Right renal pelvis (tissue), 4 donors: ENCODE results near the gene STK39. TPM values are rescaled to one million over a fixed set of nuclear protein-coding genes. Genes with fewer than 3 reads are reported as not detected.

Source experiments
- DNase-seq, 4 donors: peaks; one replicate each; pipeline ENCODE4 v3.0.0-alpha.2; 2013; ENCODE audit warnings: low read depth in 4 of 4, low spot score in 3 of 4, missing footprints in 1 of 4
- polyA plus RNA-seq, 4 donors: library from polyadenylated mRNA; unstranded; fragments of 120-200 nt; gene quantifications; one replicate each; pipeline ENCODE4 v1.2.1, GENCODE V29; 2013; ENCODE audit not compliant: insufficient read length in 4 of 4

Gene STK39
- polyA plus RNA-seq, 4 donors = 31.2 to 39.8 (median 38.6) TPM

DNA sequence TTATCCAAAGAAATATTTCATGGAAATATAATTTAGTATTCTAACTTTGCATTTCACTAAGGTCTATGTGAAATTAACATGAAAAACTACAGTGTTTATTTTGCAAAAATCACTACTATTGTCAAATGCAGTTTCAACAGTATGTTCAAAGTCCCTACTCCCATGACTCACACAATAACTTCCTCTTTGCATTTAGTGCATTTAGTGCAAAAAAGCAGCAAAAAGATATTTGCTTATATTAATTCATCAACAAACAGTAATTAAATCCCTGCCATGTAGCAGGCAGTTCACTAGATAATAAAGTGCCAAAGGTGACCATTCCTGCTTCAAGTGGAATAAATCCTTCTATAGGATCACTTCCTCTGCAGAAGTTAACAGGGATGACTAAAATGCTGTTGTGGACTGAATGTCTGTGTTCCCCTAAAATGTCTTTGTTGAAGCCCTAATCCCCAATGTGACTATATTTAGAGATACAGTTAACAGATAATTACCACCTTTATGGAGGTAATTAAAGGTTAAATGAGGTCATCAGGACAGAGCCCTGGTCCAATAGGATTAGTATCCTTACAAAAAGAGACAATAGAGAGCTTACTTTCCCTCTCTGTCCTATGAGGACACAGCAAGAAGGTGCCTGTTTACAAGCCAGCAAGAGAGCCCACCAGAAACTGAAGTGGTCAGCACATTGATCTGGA lies 61.7 kb downstream of the STK39 start:
- DNase-seq = no peak

DNA sequence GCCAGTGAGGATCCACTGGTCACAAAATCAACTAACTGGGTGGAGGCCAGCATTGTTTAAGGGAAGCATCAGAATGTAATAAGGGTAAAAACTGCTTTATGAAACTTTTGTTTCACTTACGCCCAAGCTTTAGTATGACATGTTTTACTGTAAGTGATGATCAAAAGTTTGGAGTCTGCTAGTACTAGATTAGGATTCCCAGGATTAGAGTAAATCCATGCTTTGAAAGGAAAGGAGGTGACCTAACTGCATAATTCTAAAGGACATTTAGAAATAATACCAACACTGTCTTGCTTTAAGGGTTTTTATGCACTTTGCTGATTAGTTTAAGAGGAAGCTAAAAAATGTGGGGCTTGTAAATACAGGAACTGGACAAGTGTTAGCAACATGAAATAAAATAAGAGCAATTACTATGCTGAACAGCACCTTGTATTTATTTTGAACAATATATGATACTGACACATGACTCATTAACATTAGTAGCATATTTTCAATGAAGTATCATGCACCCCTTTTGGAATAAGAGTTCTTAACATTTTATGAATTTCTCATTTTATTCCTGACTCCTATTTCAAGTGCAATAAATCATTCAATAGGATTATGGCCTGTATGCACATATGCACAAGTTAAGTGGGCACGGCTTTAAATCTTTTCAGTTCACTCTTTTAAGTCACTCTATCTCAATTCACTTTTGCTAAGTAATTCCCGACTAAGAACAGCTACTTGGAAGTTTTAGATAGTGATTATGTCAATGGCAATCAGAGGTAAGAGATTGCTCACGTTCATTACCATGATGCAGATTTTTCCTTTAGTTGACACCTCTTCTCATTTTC lies 62.5 kb downstream of the STK39 start:
- DNase-seq = no peak

DNA sequence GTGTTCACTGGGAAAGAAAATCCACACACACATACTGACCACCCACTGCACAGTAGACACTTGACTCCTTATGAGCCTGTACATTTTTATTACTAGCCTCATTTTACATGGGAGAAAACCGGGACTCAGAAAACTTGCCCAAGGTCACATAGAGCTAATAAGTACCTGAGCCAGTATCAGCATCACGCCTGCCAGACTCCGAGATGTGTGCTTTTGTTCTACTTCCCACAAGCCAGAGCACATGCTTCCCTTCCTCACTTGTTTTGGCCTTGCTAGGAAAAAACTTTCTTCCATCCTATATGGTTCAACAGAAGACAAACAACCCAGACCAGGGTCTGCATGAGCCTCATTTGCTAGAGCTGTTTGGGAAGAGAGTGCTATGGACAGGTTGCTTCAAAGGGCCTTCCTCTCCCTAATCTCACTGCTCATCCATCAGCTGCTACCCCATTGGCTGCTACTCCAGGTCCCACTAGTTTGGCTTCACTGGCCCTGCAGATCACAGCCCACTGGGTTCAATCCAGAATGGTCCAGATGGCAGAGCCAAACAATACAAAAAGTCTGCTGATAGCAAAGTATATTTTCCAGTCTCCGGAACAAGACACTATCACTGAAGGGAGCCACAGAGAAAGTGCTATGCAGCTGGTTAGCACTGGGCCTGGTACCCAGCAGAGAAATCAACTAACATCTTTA lies 63.9 kb downstream of the STK39 start:
- no peak for DNase-seq

DNA sequence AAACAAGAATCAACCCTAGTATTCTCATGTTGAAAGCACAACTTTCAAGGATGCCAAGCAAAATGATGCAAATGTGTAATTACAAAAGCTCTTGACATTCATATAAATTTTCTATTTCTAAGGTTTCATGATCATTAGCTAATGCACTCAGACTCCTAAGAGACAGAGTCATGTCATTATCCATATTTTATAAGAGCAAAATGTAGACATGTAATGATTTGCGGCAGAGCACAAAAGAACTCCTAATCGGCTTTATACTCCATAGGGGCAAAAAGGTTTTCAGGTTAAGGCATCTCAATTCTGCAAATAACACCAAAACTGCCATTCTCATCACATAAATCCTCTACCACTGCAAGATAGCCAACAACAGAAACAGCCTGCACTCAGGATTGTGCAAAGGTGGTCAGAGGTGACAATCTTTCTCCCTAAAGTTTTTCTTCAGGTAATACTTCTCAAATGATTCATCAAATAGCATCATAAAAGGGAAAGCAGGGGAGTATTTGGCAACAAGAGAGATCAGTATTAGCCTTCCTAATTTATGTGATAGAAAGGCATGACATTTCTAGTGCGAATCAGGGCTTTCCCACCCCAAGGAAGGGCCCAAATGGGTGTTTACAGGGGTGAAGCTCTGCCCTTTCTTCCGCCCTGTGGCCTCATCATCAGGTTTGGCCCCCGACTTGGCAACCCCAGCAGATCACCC lies 64.7 kb downstream of the STK39 start:
- no peak for DNase-seq

DNA sequence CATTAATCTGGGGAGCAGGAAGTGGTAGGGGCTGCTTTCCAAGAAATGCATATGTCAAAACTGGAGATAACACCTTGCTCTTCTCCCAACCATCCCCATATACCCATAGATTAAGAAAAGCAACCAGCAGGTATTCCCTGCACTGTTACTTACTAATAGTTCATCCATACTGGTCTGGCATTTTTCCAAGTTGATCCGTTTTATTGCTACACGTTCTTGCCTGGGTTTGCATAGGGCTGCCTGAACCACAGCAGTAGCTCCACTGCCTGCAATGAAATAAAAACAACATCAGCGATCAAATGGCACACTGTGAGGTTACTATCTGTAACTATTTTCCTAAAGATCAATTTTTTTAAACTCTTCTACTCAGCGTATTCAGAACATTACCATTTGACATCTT lies 65.6 kb downstream of the STK39 start:
- no peak for DNase-seq

DNA sequence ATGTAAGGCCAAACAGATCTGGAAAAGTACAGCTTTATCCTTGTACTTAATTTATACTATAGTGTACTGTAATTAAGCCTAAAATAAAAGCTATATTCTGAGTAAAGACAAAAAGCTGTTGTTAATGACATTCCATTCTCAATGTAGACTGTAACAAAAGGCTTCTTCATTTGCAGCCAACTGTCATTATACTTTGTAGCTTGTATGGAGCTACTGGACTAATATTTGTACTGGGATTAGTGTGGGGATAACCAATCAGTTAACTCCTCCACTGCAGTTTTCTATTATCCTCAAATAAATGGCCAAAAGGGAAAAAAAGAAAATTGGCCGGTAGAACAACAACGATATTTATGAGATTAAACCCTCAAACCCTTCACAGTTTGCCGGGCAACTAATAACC lies 66.5 kb downstream of the STK39 start:
- no peak for DNase-seq

DNA sequence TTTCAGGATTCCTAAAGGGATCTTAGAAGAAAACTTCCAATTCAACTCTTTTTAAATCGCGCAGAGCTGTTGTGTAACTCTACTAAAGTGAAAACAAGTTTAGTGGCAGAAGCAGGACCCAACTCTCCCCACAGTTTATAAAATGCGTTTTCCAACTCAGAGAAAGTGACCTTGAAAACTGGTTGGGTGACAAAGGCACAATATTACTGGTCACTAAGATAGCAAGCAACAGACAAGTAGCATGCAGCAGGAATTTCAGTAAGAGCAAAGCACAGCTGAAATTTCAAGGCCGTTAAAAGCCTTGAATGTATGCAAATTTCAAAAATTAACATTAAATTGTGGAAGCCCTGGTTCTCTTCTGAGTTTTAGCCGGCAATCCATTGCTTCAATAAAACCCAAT lies 66.9 kb downstream of the STK39 start:
- DNase-seq = no peak

DNA sequence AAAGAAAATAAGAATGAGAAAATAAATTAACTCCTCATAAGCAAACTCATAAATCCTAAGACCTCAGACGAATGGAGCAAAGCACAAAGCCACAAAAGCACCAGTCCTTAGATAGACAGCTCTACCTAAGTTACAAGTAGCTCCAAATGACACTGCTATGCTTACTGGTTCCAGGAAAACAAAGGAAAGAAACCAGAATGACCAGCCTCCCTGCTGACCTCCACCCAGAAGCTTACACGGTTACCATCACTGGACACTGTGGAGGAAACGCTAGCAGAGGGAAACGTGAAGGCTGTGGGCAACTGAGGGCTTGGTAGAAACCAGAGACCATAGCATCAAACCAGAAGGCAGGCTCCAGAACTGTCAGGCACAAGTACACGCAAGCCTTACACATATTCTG lies 67.8 kb downstream of the STK39 start:
- DNase-seq = no peak

DNA sequence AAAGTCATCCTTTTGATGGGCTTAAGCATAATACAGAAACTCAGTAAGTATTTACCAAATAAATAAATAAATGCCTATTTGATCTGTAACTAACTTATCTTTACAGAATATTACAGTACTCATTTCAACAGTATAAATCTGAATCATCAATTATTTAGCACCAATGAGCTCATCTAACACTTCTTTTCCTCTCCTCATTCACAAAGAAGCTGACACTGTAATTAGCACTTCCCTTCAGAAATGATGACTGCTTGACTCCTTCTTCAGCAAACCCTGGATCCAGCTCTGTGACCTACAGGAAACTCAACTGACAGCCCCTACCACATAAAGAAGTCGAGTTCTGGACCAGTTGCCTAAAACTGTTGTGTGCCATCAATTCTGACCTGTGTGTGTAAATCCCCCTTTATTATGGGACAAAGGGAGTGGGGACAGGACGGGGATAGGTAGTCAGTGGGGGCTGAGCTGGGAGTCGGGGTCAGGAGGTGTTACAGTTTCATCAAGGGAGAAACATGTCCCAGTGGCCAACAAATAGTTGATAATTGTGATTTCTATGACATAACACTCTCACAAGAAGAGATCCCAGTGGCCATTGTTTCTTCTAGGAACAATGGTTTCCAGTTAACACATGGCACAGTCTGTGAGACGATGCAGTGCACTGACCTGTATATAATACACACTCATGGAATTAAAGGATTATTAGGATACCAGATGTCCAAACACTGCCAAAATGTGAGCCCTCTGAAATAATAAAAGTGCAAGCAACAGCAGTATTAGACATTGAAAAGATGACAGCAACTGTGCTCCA lies 68.7 kb downstream of the STK39 start:
- DNase-seq = no peak

DNA sequence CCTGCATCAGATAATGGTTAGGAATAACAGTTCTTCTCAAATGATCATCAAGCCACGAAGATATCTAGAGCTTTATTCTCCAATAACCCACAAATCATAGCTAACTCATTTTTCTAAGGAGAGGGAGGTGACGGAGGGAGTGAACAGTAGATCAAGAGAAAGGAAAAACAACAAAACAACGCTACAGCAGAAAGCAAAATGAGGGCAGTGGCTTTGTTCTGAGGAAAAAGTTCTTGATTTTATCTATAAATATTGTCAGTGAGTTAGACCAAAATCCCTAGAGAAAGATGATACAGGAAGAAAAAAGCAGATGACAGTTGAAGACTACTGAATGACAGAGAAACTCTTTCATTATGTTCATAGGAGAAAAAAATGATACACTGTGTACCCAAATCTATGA lies 71.0 kb downstream of the STK39 start:
- no peak for DNase-seq

DNA sequence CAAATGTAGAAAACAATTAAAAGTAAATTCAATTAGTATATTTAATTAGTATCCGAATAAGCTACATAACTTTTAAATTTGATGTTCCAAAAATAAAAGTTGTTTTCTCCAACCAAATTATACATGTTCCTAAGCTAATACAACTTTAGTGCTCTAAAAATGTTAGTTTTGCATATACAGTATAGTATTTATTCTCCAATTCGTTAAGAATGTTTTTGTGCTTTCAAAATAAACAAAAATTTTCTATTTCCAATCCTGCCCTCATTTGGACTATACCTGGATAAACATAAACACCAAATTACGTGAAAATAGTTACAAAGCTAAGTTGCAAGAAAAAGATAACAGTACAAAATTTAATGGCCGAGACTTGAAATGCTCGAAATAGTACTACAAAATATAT lies 71.9 kb downstream of the STK39 start:
- DNase-seq = no peak

DNA sequence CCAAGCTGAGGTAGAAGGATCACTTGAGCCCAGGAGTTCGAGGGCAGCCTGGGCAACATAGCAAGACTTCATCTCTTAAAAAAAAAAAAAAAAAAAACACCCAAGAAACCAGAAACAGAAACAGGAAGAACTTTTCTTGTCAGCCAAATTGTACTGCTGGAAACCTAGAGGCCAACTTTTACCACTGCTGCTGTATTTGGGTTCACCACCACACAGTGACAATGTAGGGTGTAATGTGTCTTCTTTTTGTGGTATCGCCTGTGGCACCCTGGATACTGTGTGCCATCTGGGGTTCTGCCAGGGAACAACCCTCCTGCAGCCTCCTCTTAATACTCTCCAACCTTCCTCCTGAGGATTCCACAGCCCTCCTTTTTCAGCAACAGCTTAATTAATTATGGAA lies 72.6 kb downstream of the STK39 start:
- no peak for DNase-seq

DNA sequence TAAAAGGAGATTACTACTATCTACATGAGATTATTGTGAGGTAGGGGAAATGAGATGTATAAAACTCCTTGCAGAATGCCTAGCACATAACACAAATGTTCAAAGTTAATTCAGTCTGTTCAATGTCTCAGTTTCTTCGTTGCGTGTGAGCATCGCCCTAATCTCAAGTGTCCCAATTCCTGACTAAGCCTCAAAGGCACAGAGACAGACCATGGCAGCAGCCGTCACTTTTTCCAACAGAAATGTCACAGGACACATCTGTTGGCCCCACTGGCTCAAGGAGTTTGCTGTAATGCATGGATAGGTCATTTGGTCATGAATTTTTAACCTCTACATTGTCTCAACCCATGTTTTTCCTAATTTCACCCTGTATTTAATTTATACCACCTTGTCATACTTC lies 75.3 kb downstream of the STK39 start:
- no peak for DNase-seq

DNA sequence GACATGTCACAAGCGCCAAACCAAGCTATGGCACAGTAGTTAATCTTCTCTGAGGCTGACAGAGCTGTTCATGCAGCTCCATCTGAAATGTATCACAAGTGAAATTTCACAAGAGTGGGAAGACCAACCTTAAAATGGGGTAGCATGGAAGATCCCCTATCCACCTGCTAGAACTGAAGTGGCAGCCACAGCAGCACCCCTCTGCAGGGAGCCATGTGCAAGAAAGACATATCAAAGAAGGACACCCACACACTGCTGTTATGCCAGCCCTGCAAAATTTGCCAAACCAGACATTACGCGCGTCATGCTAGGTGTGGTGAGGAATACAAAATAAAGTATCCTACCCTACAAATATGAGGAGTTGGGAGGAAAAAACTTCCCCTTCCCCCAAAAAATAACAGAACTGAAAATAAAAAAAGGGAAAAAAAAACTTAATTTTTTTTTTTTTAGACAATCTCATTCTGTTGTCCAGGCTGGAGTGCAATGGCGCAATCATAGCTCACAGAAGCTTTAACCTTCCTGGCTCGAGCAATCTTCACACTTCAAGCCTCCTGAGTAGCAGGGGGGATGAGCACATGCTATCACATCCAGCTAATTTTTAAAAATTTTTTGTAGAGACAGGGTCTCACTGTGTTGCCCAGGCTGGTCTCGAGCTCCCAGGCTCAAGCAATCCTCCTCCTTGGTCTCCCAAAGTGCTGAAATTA lies 76.2 kb downstream of the STK39 start:
- no peak for DNase-seq

DNA sequence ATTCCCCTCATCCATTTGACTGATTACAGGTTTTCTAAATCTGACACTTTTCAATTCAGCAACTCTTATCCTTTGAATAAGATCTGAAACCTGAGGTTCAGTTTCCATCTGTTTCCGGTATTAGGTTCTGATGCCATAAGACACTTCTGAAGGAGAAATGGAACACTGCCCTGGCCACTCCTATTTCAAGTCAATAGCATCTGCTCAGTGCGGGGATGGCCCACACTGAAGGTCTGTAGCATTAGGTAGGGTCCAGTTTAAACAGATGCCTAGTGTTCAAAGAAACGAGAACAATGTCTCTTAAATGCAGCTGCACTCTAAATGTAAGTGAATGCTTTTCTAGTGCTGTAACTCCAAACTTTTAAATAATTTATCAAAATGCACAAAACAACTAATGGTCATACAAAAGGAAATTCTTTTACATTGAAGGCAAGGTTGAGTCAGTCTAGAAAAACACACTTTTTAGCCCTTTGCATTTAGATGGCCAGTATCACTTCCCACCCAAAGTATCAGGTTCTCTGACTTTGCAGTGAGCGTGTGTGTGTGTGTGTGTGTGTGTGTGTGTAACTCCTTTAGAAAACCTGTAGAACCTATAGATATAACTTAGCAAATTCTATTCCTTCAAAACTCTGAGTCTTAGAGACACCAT lies 78.2 kb downstream of the STK39 start:
- DNase-seq = no peak

DNA sequence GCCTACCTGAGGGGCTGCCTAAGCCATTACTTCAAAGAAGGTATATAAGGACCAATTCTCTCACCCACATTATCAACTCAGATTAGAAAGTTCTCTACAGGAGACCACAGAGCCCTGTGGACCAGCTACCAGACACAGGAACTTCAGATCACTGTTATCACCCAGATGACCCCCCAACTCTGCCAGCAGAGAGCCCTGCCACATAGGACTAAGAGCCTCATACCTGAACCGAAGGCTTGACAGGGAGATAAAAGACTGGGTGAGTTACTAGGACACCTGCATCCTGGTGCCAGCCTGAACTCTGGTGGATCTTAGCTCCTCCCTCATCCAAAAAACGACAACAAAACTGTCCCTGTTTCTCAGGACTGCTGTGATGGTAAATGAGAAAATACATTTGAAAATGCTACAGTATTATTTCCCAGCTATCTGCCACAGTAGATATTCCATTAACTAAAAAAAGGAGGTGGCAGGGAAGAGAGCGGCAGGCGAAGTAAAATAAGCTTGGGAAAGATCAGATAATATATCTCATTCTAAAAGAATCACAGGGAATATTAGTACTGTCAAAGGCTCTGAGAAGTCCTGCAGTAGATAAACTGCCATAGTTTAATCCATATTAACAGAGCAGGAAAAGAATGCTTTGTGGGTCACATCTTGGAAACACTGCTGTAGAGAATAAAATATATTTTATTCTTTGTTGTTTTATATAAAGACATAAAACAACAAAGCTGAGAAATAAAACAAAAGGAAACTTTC lies 79.7 kb downstream of the STK39 start:
- DNase-seq = no peak

DNA sequence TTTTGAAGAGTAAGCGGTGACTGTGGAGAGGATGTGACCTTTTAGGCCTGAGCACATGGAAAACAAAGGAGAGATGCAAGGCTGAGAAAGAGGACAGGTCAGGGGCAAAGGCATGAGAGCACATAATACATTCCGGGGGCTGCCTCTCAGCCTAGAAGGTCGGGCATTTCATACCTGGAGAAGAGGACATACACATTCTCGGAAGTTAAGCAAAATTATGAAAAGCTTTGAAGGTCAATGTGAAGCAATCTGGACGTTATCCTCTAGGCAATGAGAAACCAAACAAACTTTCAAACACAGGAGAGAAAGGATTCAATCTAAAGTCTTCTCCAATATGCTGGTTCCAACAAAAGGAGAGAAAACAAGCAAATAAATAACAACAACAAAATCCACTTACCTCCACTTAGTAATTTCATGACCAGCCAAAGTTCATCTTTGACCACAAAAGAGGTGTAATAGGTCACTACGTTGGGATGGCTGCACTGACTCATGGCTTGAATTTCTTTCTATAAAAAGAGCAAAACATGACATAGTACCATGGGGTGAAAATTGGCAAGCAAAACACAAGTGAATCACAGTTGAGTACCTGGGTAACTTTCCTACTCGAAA lies 80.4 kb downstream of the STK39 start:
- no peak for DNase-seq
